ENCODE data around the gene TIMM22.

TIMM22 gene

GRCh38 chr17:1002771-1003555 is 6.0 kb downstream of the TIMM22 start:
- DNase-seq, result peak in 2 of 3 experiments; percentile 10 to 15

GRCh38 chr17:1003633-1003971 is 6.7 kb downstream of the TIMM22 start:
- DNase-seq, result no peak

GRCh38 chr17:1003972-1004768 is 7.2 kb downstream of the TIMM22 start:
- no peak for DNase-seq

GRCh38 chr17:1004769-1005295 is 7.9 kb downstream of the TIMM22 start:
- no peak for DNase-seq

- DNase-seq, result peak in 2 of 3 experiments; percentile 21 to 57
Observed at GRCh38 chr17:1005361-1005946, 8.5 kb downstream of the TIMM22 start.

GRCh38 chr17:1006054-1006453 is 9.1 kb downstream of the TIMM22 start:
- DNase-seq, result no peak

- no peak for DNase-seq
Observed at GRCh38 chr17:1007310-1008007, 10.5 kb downstream of the TIMM22 start.

- DNase-seq, result no peak
Observed at GRCh38 chr17:1008008-1008761, 11.3 kb downstream of the TIMM22 start.

GRCh38 chr17:1009229-1010085 is 12.5 kb downstream of the TIMM22 start:
- DNase-seq, result no peak

GRCh38 chr17:1010086-1010450 is 13.1 kb downstream of the TIMM22 start:
- DNase-seq, result no peak

GRCh38 chr17:1010586-1010985 is 13.7 kb downstream of the TIMM22 start:
- DNase-seq, result no peak

GRCh38 chr17:1011138-1011537 is 14.2 kb downstream of the TIMM22 start:
- DNase-seq, result no peak

- DNase-seq, result no peak
Observed at GRCh38 chr17:1011760-1012735, 15.1 kb downstream of the TIMM22 start.

GRCh38 chr17:1012823-1013728 is 16.1 kb downstream of the TIMM22 start:
- DNase-seq, result no peak

- DNase-seq, result no peak
Observed at GRCh38 chr17:1013729-1014090, 16.8 kb downstream of the TIMM22 start.

GRCh38 chr17:1018547-1018946 is 21.6 kb downstream of the TIMM22 start:
- no peak for DNase-seq

- DNase-seq, result no peak
Observed at GRCh38 chr17:1019451-1019850, 22.5 kb downstream of the TIMM22 start.

GRCh38 chr17:1021147-1021546 is 24.2 kb downstream of the TIMM22 start:
- DNase-seq, result no peak

All from NCI-H1417 (cell line).